DMS 273 treated with DMSO at 0.1 percent for 48 hours (cell line): Measurements from ENCODE around the gene PPIP5K1.
A peak's percentile ranks its signal among the peaks of the same experiment; 100 is the strongest.
"Not testable (repeated sequence)": the region's sequence is repeated elsewhere in the genome, so short reads cannot be mapped to it uniquely, and the experiment has no call there.

ENCODE experiments used
- DNase-seq: peaks from one replicate; lab custom pipeline; 2025; lab: John Stamatoyannopoulos, UW

PPIP5K1 gene

DNA sequence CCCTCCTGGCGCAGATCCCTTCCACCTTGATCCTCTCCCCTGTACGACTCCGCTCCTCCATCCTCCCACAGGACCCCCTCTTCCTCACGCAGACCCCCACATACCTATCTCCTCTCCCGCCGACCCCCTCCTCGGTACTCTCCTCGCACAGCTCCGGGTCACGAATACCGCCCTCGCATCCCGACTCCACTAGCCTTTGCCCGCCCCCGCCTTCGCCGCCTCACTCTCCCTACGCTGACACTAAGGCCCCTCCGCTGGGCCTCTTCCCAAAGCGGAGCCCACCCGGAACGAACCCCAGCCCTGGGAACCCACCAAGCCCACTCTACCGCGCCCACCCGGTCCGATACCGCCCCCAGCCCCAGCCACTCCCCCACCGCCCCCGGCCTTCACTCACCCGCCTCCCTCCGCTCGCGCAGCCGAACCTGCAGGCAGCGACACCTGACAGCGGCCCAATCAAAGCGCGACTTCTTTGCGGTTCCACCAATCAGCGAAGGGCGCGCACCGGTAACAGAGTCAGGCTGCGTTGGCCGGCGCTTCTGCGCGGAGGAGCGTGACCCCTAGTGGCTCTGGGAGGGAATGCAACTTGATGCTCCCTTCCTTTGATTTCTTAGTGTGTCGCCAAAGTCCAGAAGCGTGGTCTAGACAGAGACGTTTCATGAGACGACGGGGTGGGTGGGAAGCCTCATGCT, at the start of gene PPIP5K1:
TSS of gene PPIP5K1 (minus strand) at position 431 of the 689 bp plus-strand sequence. CDS start 5,704 bp downstream, outside the sequence.
- not testable (repeated sequence) for DNase-seq

DNA sequence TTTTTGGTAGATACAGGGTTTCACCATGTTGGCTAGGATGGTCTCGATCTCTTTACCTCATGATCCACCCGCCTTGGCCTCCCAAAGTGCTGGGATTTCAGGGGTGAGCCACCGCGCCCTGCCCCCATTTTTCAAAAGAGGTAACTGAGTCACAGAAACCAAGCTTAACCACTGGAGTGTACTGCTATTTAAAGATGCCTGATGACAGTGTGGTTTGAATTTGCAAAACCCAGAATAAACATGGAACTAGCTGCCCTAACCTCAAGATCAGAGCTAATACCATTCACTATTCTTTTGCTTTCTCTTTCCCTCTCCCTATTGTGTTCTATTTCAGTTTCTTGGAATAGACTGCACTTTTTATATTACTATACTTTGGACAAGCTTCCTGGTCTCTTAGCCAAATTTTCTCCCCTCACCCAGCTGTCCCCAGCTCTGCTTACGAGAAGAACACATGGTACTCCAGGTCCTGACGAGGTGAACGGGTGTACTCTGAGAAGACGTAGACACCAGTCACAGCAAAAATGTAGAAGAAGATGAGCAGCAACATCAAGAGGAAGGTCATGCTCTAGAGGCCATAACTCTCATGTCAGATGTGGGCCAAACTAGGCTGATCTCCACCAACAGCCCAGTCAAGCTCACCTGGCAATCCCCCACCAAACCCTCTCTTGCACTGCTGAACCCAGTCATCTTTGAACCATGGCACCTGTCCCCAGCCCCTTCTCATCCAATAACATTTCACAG, 48.6 kb upstream of the PPIP5K1 start:
- DNase-seq, result not testable (repeated sequence)

DNA sequence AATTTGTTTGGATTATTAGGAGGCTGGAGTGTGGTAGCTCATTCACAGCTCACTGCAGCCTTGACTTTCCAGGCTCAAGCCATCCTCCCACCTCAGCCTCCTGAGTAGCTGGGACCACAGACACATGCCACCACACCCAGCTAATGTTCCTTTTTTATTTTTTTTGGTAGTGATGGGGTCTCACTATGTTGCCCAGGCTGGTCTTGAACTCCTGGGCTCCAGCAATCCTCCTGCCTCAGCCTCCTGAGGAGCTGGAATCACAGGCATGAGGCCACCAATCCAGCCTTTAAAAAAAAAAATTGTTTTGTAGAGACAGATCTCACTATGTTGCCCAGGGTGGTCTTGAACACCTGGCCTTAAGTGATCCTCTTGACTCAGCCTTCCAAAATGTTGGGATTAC, 36.9 kb upstream of the PPIP5K1 start:
- not testable (repeated sequence) for DNase-seq

DNA sequence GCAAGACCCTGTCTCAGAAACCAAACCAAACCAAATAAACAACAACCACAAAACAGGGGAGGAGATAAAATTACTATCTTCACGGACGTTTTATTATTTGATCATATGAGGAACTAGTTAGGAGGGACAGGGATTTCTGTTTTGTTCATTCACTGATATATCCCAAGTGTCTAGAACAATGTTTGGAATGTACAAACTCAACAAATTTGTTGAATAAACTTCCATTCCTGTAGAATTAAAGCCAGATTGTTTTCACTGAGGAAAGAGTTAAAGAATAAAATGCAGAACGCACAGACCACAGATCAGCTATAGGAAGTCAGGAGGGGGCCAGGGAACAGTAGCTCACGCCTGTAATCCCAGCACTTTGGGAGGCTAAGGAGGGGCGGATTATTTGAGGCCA, 35.1 kb upstream of the PPIP5K1 start:
- no peak for DNase-seq

DNA sequence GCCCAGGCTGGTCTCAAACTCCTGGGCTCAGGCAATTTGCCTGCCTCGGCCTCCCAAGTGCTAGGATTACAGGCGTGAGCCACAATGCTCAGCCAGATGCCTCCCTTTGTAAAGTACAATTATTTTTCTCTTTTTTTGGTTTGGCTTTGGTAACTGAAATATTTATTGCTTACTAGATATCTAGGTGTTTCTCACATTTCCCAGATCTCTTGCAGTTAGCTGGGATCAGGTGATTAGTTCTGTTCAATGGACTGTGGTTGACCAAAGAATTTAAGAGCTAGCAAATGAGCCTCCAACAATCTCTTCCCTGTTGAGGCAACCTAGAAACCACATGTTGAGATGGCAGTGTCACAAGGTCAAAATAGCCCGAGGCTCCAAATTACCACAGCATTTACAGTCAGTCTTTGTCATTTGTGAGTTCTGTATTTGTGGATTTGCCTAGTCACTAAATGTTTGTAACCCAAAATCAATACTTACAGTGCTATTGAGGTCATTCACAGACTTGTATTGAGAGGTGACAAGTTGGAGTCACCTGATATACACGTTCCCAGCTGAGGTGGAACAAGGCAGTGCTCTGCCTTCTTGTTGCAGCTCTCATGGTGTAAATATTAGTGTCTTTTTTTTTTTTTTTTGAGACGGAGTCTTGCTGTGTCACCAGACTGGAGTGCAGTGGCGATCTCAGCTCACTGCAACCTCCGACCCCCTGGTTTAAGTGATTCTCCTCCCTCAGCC, 32.2 kb upstream of the PPIP5K1 start:
- DNase-seq, result not testable (repeated sequence)

DNA sequence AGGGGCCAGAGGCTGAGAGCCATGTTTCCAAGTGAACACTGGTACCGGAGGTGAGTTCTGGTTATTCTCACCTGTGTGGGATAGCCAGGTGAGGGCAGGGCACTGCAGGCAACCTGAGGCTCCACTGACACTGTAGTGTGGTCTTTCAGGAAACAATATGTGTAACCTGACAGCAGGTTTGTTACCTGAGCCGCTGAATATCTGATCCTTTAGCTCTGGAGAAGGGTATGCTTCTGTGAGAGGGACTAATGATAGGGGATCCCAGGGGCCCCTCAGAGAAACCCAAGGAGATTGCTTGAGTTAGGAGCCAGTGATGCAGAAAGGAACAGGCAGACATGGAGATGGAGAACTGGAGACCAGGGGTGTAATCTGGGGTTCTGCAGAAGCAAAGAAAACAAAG, 28.7 kb upstream of the PPIP5K1 start, which contains the start of gene STRC:
TSS of gene STRC (minus strand) at position 101 of the 400 bp plus-strand sequence. CDS start at position 23, 78 bp downstream.
- not testable (repeated sequence) for DNase-seq

DNA sequence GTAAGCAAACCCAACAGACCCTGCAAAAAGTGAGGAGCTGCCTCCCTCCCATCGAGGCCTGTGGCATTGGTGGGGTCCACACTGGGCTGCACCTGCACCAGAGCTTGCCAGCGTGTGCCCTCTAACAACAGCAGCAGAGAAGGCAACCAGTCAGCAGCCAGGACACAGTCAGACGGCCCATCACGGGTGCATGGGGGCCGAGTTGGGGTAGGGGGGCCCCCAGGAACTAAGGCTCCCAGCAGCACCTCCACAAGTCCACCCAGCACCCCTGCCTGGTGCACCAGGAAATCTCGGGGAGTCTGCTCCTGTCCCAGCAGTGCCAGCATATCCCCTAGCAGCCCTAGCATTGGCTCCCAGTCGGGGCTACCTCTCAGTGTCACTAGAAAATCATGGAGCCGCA, 27.7 kb upstream of the PPIP5K1 start:
- DNase-seq, result not testable (repeated sequence)

DNA sequence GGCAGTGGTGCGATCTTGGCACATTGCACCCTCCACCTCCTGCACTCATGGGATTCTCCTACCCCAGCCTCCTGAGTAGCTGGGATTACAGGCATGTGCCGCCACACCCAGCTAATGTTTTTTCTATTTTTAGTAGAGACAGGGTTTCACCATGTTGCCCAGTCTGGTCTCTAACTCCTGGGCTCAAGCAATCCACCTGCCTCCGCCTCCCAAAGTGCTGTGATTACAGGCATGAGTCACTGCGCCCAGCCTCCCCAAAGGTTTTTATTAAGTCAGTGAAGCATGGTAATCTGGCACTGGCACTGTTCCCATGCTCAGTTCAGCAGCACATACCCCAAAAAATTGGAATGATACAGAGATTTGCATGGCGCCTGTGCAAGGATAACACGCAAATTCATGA, 12.2 kb upstream of the PPIP5K1 start:
- DNase-seq, result peak; percentile 38

DNA sequence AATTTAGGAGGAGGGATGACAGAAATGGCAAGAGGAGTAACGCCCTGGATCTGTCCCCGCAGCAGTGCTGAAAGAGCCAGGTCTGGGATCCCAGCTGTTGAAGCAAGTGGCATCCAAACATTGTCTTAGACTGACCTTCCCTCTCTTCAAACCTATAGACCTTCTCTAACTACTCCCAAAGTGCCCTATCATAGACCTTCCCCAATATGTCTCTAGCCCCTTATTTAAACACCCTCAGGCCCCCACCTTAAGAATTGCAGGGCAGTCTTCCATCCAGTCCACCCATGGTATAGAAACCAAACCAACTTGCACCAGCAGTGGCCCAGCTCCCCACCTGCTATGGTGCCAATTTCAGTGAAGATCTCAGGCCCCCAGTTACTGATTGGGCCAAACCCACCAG, 10.2 kb upstream of the PPIP5K1 start:
- DNase-seq, result not testable (repeated sequence)

DNA sequence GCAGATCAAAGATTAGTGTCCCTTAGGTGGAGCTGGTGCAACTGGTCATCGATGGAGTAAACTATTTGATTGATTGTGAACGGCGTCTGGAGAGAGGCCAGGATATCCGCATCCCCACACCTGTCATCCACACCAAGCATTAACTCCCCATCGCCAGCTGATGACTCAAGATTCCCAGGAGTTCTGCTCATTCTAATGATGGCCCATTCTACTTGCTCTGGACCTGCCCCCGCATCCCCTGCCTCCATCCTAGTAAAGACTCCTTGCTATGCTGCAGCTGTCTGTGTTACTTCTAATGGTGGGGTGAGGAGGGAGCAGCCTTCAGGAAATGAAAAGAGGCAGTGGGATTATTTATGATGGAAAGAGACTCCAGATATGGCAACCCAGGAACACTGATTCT, 9.1 kb upstream of the PPIP5K1 start:
- not testable (repeated sequence) for DNase-seq

DNA sequence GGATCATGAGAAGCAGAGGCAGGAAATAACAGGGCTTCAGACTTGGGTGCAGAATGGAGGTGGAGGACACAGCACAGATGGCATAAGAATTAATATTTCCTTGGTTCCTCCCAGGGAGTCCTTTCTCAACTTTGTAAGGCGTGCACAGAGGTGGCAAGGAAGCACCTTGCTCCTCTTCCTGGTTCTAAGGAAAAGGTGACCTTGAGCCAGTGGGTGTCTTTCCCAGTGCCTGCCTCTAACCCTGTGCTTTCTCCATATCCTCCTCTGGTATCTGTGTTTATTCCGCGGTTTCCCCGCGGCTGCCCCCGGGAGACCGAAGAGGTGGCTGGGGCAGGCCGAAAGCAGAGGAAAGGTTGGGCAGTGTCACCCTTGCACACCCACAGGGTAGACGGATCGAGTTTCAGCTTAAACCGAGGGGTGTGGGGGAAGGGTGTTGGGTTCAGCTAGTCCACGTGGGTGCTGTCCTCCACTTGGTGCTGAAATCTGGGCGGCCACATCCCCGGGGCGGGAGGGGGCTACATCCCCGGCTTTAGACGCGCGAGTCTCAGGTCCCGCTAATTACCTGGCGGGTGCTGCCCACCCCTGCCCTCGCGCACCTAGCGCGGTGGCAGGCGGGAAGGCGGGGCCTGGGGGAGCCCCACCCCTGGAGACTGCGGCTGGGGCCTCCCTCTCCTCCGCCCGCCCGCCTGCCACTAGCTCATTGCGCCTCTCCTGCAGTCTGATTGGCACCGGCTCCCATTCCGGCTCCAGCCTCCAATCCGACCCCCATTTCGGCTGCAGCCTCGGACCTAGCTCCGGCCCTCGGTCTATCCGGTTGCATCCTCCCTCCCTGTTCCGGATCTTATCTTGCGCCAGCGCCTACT, 3.6 kb upstream of the PPIP5K1 start, which contains the start of gene CKMT1B:
TSS of gene CKMT1B (plus strand) at position 700 of the 863 bp plus-strand sequence. CDS start 192 bp downstream, outside the sequence.
- not testable (repeated sequence) for DNase-seq

DNA sequence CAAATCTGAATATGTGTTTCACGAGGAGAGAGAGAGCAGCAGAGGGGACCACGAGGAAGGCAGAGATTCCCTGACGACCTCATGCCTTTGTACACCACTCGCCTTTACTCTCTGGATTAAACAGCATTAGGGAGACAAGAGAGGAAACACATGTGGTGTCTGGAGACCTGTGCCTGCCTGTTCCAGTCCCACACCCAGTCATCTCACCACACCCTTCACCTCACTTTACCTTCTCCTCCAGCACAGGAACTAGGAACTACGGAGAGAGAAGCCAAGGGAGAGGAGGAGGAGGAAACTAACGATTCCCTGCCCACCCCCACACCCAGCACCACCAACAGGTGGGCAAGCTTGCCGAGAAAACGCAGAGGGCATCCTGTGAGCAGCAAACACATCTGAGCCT, 2.8 kb upstream of the PPIP5K1 start:
- not testable (repeated sequence) for DNase-seq

DNA sequence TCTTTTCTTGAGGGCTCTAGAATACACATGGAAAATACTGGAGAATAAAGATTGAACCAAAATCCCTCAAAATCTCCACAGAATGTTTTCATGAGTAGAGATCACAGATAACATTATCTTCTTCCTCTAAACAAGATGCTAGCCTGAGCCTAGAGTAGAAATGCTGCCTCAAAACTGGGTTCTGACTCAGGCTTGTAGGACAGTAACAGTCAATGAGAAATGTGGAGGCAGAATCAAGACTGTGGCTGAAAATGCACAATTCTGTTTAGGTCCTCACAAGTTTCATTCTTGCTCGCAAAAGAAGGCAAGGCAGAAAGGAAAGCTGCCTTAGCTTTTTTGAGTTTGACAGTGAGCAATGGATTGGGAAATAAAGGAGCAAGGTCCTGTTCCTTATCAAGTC, 15.4 kb downstream of the PPIP5K1 start:
- not testable (repeated sequence) for DNase-seq

DNA sequence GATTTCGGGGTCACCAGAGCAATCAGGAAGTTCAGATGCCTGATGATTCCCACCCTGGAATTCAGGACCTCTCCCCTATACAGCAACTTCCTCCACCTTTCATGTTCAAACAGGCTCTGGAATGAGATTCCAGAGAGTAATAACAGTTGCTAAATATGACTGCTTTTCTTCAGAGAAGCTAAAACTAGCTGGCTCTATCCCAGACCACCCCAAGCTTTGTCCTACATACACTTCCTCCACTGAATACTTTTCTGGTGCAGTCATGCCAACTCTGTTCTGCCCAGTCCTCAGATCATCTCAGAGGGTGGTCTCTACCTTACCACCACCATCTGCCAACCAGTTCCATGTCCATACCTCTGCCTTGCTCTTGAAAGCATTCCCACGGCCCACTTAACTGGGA, 23.4 kb downstream of the PPIP5K1 start:
- not testable (repeated sequence) for DNase-seq

DNA sequence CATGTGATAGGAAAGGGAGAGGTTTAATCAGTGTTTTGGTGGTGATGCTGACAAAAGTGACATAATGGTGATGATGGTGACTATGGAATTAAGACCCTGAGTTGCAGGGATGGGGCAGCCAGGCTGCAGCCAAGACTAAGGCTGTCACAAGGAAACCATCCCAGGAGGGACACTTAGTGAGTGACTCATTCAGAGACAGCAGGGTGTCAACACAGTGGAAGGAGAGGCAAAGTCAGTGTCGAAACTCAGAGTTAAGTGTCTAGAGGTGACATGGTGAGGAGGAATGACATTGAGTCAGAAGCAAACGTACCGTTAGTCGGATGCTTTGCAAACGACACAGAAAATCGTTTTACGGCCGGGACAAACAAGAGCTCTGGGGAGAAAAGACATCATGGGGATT, 26.2 kb downstream of the PPIP5K1 start:
- DNase-seq, result not testable (repeated sequence)

DNA sequence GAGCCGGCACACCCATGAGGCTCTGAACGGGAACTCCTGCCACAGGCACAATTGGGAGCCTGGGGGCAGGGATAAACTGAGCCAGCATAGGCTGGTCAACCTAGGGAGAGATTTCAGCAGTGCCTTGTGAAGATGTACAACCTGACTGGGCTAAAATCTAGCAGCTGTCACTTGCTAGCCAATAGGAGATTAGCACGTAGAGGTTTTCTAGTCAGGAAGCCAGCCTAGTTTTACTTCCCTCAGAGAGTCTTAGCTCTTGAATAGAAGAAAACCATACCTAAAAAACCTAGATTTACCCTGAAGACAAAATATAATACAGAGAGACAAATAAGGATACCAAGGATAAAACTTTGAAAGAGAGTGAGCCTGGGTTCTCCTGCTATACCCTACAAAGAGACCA, 27.3 kb downstream of the PPIP5K1 start:
- not testable (repeated sequence) for DNase-seq

DNA sequence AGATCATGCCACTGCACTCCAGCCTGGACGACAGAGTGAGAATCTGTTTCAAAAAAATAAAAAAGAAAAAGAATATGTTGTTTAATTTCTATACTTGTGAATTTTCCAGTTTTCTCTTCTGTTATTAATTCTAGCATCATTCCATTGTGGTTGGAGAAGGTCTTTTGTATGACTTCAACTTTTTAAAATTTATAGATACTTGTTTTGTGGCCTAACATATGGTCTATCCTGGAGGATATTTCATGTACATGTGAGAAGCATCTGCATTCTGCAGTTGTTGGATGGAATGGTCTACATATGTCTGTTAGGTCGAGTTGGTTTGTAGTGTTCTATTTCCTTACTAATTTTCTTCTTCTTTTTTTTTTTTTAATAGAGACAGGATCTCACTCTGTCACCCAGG, 37.0 kb downstream of the PPIP5K1 start:
- no peak for DNase-seq

DNA sequence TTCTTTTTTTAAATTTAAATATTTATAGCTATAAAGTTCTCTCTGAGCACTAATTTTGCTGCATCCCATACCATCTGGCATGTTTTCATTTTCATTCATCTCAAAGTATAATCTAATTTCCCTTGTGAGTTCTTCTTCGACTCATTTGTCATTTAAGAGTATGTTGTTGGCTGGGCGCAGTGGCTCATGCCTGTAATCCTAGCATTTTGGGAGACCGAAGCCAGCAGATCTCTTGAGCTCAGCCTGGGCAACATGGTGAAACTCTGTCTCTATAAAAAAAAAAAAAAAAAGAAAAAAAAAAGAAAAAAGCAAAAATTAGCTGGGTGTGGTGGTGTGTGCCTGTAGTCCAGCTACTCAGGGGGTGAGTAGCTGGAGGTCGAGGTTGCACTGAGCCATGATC, 37.8 kb downstream of the PPIP5K1 start:
- no peak for DNase-seq

DNA sequence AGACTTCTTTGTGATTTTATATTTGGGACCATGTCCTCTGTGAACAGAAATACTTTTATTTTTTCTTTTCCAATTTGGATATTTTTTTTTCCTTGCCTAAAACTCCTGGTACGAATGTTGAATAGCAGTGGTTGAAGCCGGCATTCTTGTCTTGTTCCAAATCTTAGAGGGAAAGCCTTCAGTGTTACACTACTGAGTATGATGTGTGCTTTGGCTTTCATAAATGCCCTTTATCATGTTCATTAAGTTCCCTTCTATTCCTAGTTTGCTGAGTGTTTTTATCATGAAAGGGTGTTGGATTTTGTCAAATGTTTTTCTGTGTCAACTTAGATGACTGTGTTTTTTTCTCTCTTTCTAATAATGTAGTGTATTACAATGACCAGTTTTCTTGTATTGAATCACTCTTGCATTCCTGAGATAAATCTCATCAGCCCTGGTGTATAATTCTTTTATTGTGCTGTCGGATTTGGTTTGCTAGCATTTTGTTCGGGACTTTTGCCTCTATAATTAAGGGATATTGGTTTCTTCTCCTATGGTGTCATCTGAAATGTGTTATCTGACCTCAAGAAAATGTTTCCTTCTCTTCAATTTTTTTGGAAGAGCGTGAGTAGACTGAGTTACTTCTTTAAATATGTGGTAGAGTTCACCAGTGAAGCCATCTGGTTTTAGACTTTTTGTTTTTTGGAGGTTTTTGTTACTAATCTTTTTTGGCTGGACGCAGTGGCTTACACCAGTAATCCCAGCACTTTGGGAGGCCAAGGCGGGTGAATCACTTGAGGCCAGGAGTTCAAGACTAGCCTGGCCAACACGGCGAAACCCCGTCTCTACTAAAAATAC, 39.3 kb downstream of the PPIP5K1 start:
- no peak for DNase-seq

DNA sequence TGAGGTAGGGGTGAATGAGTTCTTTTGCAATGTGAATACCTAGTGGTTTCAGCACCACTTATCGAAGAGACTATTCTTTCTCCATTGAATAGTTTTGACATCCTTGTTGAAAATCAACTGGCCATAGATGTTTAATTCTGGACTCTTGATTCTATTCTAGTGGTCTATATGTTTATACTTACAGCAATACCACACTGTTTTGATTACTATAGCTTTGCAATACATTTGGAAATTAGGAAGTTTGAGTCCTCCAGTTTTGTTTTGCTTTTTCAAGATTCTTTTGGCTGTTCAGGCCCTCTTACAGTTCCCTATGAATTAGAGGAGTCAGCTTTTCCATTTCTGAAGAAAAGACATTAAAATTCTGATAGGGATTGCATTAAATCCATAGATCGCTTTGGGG, 42.5 kb downstream of the PPIP5K1 start:
- no peak for DNase-seq

DNA sequence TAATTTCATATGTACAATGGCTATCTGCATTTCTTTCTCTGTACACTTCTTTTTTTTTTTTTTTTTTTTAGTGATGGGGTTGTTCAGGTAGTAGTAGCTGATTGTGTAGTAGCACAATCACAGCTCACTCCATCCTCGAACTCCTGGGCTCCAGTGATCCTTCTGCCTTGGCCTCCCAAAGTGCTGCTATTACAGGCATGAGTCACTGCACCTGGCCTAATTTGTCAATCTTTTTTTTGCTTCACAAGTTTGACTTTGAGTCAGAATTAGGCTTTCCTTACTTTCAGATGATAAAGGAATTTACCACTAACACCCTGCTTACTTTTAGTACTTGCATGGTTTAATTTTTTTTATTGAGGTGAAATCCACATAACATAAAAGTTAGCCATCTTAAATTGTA, 44.6 kb downstream of the PPIP5K1 start:
- DNase-seq, result no peak
